OCI-LY3 (cell line): Measurements from ENCODE around the gene ESCO1.
A peak's percentile ranks its signal among the peaks of the same experiment; 100 is the strongest.
"Not testable (repeated sequence)": the region's sequence is repeated elsewhere in the genome, so short reads cannot be mapped to it uniquely, and the experiment has no call there.

Experiments used
- H2AFZ ChIP-seq: fragments of 200-600, 300-600 bp; shearing (Covaris generic); 2 replicates; pipeline ENCODE4 v1.6.0; 2014; ENCODE audit warnings: antibody characterized with exemption, low read depth, low read length
- H3K27ac ChIP-seq: fragments of 200-600, 300-600 bp; sonication (generic); 2 replicates; pipeline ENCODE4 v1.5.1; 2014; ENCODE audit warnings: mild to moderate bottlenecking, low read length, moderate library complexity, mixed read lengths
- H3K27me3 ChIP-seq: fragments of 200-600, 300-600 bp; sonication (generic); 2 replicates; pipeline ENCODE4 v1.6.1; 2014; ENCODE audit warnings: low read depth, low read length, mixed read lengths
- H3K36me3 ChIP-seq: fragments of 200-600, 300-600 bp; sonication (generic); replicated peaks from 2 replicates; pipeline ENCODE3; 2014; ENCODE audit warnings: low read depth, low read length, mixed read lengths
- H3K4me1 ChIP-seq: fragments of 300-600, 200-600 bp; sonication (generic); 2 replicates; pipeline ENCODE4 v1.6.1; 2014; ENCODE audit warnings: low read length, mixed read lengths
- H3K4me2 ChIP-seq: fragments of 200-600, 300-600 bp; sonication (generic); 2 replicates; pipeline ENCODE4 v1.6.1; 2014; ENCODE audit warnings: low read length, mixed read lengths
- H3K4me3 ChIP-seq: fragments of 300-600, 200-600 bp; sonication (generic); 2 replicates; pipeline ENCODE4 v1.5.1; 2014; ENCODE audit warnings: antibody characterized with exemption, mild to moderate bottlenecking, low read length, moderate library complexity
- H3K79me2 ChIP-seq: fragments of 300-600, 200-600 bp; shearing (Covaris generic); 2 replicates; pipeline ENCODE4 v1.6.1; 2014; ENCODE audit warnings: mild to moderate bottlenecking, low read length, mixed read lengths
- H3K9ac ChIP-seq: fragments of 300-600, 200-600 bp; shearing (Covaris generic); 2 replicates; pipeline ENCODE4 v1.6.0; 2014; ENCODE audit warnings: mild to moderate bottlenecking, low read length, moderate library complexity
- H3K9me3 ChIP-seq: fragments of 200-600, 300-600 bp; shearing (Covaris generic); 2 replicates; pipeline ENCODE4 v1.6.1; 2014; ENCODE audit warnings: low read length, mixed read lengths; ENCODE audit not compliant: insufficient read depth
- H4K20me1 ChIP-seq: fragments of 200-600, 300-600 bp; sonication (generic); 2 replicates; pipeline ENCODE4 v1.6.1; 2016; ENCODE audit warnings: low read length, mixed read lengths; ENCODE audit not compliant: insufficient read depth
- CTCF ChIP-seq: fragments of 200-600, 300-600 bp; sonication (generic); IDR thresholded peaks from 2 replicates; pipeline ENCODE4 v1.5.1; 2014; ENCODE audit warnings: antibody characterized with exemption, low read length, low read depth
- EZH2phosphoT487 ChIP-seq: fragments of 200-600 bp; shearing (Covaris generic); IDR thresholded peaks from 2 replicates; pipeline ENCODE4 v1.6.1; 2018; ENCODE audit warnings: antibody characterized with exemption, mixed run types, low read depth

ESCO1 gene

GRCh38 chr18:21593540-21594257 is 6.8 kb downstream of the ESCO1 start:
- Histone ChIP-seq H3K36me3 (peaks cover 28% of the 10 kb centered on the region), H3K4me2 (no peak overlapping the region), H3K79me2 (peaks cover 81% of the 10 kb centered on the region), H4K20me1 (peaks cover 40% of the 10 kb centered on the region), H3K4me3 (no peak overlapping the region), H3K27ac (no peak overlapping the region), H3K4me1 (peaks cover 15% of the 10 kb centered on the region; the same call in 1 of the 2 replicates), H3K9me3 (no peaks in the 10 kb centered on the region), H3K27me3 (no peaks in the 10 kb centered on the region), H3K9ac (no peak overlapping the region), H2AFZ (no peak overlapping the region)
- TF ChIP-seq EZH2phosphoT487 = no peak
- peak; percentile 23 for TF ChIP-seq CTCF

- Histone ChIP-seq H3K79me2 (peaks cover 81% of the 10 kb centered on the region), H3K36me3 (peaks cover 28% of the 10 kb centered on the region), H4K20me1 (peaks cover 47% of the 10 kb centered on the region)
- not testable (repeated sequence) for H3K9ac ChIP-seq, H3K4me1 ChIP-seq, H3K4me2 ChIP-seq, H3K27me3 ChIP-seq, H2AFZ ChIP-seq, H3K4me3 ChIP-seq, H3K9me3 ChIP-seq, H3K27ac ChIP-seq
These were observed 8.1 kb downstream of the ESCO1 start for GRCh38 chr18:21592361-21592760.

- Histone ChIP-seq H3K9me3 (no peaks in the 10 kb centered on the region), H3K9ac (no peak overlapping the region), H3K4me2 (no peak overlapping the region), H3K79me2 (peaks cover 73% of the 10 kb centered on the region), H4K20me1 (peaks cover 46% of the 10 kb centered on the region), H2AFZ (no peak overlapping the region), H3K27ac (no peak overlapping the region), H3K27me3 (no peaks in the 10 kb centered on the region), H3K4me1 (no peaks in the 10 kb centered on the region), H3K4me3 (no peak overlapping the region), H3K36me3 (peaks cover 8% of the 10 kb centered on the region)
- TF ChIP-seq CTCF (no peak), EZH2phosphoT487 (no peak)
These were observed 16.1 kb downstream of the ESCO1 start for GRCh38 chr18:21584391-21584790.

GRCh38 chr18:21575656-21576055 is 24.8 kb downstream of the ESCO1 start:
- no peak overlapping the region for H3K4me3 ChIP-seq
- H3K36me3 ChIP-seq = peaks cover 58% of the 10 kb centered on the region
- H4K20me1 ChIP-seq = peaks cover 10% of the 10 kb centered on the region
- H2AFZ ChIP-seq = no peak overlapping the region
- no peak for TF ChIP-seq CTCF
- TF ChIP-seq EZH2phosphoT487 = no peak
- no peak overlapping the region for H3K27ac ChIP-seq
- H3K9me3 ChIP-seq = no peaks in the 10 kb centered on the region
- no peaks in the 10 kb centered on the region for H3K4me1 ChIP-seq
- H3K79me2 ChIP-seq = peaks cover 17% of the 10 kb centered on the region
- H3K27me3 ChIP-seq = no peaks in the 10 kb centered on the region
- no peak overlapping the region for H3K4me2 ChIP-seq
- no peak overlapping the region for H3K9ac ChIP-seq
